ENCODE results near the gene GHRL. TPM values are rescaled to one million over a fixed set of nuclear protein-coding genes. Genes with fewer than 3 reads are reported as not detected.

Gene GHRL
- under 1 TPM; 0.22 to 0.63 TPM for polyA plus RNA-seq

- Histone ChIP-seq H3K4me1 (ENCODE audit: control insufficient read depth in 2 of 2, insufficient read depth in 2 of 2, low read length in 1 of 2) (no peaks in the 10 kb centered on the region), H3K36me3 (ENCODE audit: control insufficient read depth in 2 of 2, insufficient read depth in 2 of 2, low read length in 1 of 2) (peaks cover 4 to 14% of the 10 kb centered on the region in 2 donors), H3K27ac (ENCODE audit: low read depth in 2 of 2, low read length in 1 of 2) (no peak within 1 kb of the TSS), H3K27me3 (ENCODE audit: control insufficient read depth in 1 of 2, insufficient read depth in 2 of 2, low read length in 2 of 2) (no peaks in the 10 kb centered on the region), H3K4me3 (ENCODE audit: low read depth in 1 of 2, low read length in 2 of 2) (no peak within 1 kb of the TSS), H3K9me3 (ENCODE audit: control insufficient read depth in 2 of 2, insufficient read depth in 1 of 2, low read depth in 1 of 2, low read length in 1 of 2) (no peaks in the 10 kb centered on the region)
- WGBS, 2 donors: 56 to 65% methylated on average over 12 of the region's 12 CpGs
Measured at GRCh38 chr3:10292505-10293419, at the start of gene GHRL. TSS of gene GHRL (minus strand) at chr3:10292947. CDS start at chr3:10290180, 2,767 bp downstream.

- Histone ChIP-seq H3K9me3 (ENCODE audit: control insufficient read depth in 2 of 2, insufficient read depth in 1 of 2, low read depth in 1 of 2, low read length in 1 of 2) (peaks cover 0 to 2% of the 10 kb centered on the region in 2 donors), H3K4me3 (ENCODE audit: low read depth in 1 of 2, low read length in 2 of 2) (no peak overlapping the region), H3K27ac (ENCODE audit: low read depth in 2 of 2, low read length in 1 of 2) (no peak overlapping the region), H3K27me3 (ENCODE audit: control insufficient read depth in 1 of 2, insufficient read depth in 2 of 2, low read length in 2 of 2) (no peaks in the 10 kb centered on the region), H3K36me3 (ENCODE audit: control insufficient read depth in 2 of 2, insufficient read depth in 2 of 2, low read length in 1 of 2) (no peaks in the 10 kb centered on the region), H3K4me1 (ENCODE audit: control insufficient read depth in 2 of 2, insufficient read depth in 2 of 2, low read length in 1 of 2) (no peaks in the 10 kb centered on the region)
- 67% methylated on average over 7 of the region's 7 CpGs for WGBS, 2 donors
Measured at GRCh38 chr3:10341901-10342398, 49.2 kb upstream of the GHRL start.

GRCh38 chr3:10340476-10340875 is 47.7 kb upstream of the GHRL start:
- H3K27me3 ChIP-seq (ENCODE audit: control insufficient read depth in 1 of 2, insufficient read depth in 2 of 2, low read length in 2 of 2): no peaks in the 10 kb centered on the region
- H3K4me1 ChIP-seq (ENCODE audit: control insufficient read depth in 2 of 2, insufficient read depth in 2 of 2, low read length in 1 of 2): no peaks in the 10 kb centered on the region
- H3K36me3 ChIP-seq (ENCODE audit: control insufficient read depth in 2 of 2, insufficient read depth in 2 of 2, low read length in 1 of 2): no peaks in the 10 kb centered on the region
- no peak overlapping the region for H3K27ac ChIP-seq (ENCODE audit: low read depth in 2 of 2, low read length in 1 of 2)
- 92 to 93% methylated on average over 18 of the region's 18 CpGs for WGBS, 2 donors
- no peak overlapping the region for H3K4me3 ChIP-seq (ENCODE audit: low read depth in 1 of 2, low read length in 2 of 2)
- H3K9me3 ChIP-seq (ENCODE audit: control insufficient read depth in 2 of 2, insufficient read depth in 1 of 2, low read depth in 1 of 2, low read length in 1 of 2): peaks cover 0 to 2% of the 10 kb centered on the region in 2 donors

- WGBS, 2 donors: 50 to 58% methylated on average over 4 of the region's 4 CpGs
- Histone ChIP-seq H3K36me3 (ENCODE audit: control insufficient read depth in 2 of 2, insufficient read depth in 2 of 2, low read length in 1 of 2) (no peaks in the 10 kb centered on the region), H3K27me3 (ENCODE audit: control insufficient read depth in 1 of 2, insufficient read depth in 2 of 2, low read length in 2 of 2) (no peaks in the 10 kb centered on the region), H3K4me1 (ENCODE audit: control insufficient read depth in 2 of 2, insufficient read depth in 2 of 2, low read length in 1 of 2) (no peaks in the 10 kb centered on the region), H3K27ac (ENCODE audit: low read depth in 2 of 2, low read length in 1 of 2) (no peak overlapping the region), H3K4me3 (ENCODE audit: low read depth in 1 of 2, low read length in 2 of 2) (no peak overlapping the region), H3K9me3 (ENCODE audit: control insufficient read depth in 2 of 2, insufficient read depth in 1 of 2, low read depth in 1 of 2, low read length in 1 of 2) (peaks cover 0 to 2% of the 10 kb centered on the region in 2 donors)
Measured at GRCh38 chr3:10340046-10340445, 47.3 kb upstream of the GHRL start.

- H3K27ac ChIP-seq (ENCODE audit: low read depth in 2 of 2, low read length in 1 of 2): no peak overlapping the region
- no peaks in the 10 kb centered on the region for H3K36me3 ChIP-seq (ENCODE audit: control insufficient read depth in 2 of 2, insufficient read depth in 2 of 2, low read length in 1 of 2)
- H3K4me3 ChIP-seq (ENCODE audit: low read depth in 1 of 2, low read length in 2 of 2): no peak overlapping the region
- H3K9me3 ChIP-seq (ENCODE audit: control insufficient read depth in 2 of 2, insufficient read depth in 1 of 2, low read depth in 1 of 2, low read length in 1 of 2): peaks cover 0 to 2% of the 10 kb centered on the region in 2 donors
- WGBS, 2 donors: 85% methylated on average over 8 of the region's 8 CpGs
- no peaks in the 10 kb centered on the region for H3K27me3 ChIP-seq (ENCODE audit: control insufficient read depth in 1 of 2, insufficient read depth in 2 of 2, low read length in 2 of 2)
- no peaks in the 10 kb centered on the region for H3K4me1 ChIP-seq (ENCODE audit: control insufficient read depth in 2 of 2, insufficient read depth in 2 of 2, low read length in 1 of 2)
Measured at GRCh38 chr3:10339376-10339955, 46.7 kb upstream of the GHRL start.

GRCh38 chr3:10338591-10339353 is 46.0 kb upstream of the GHRL start:
- Histone ChIP-seq H3K36me3 (ENCODE audit: control insufficient read depth in 2 of 2, insufficient read depth in 2 of 2, low read length in 1 of 2) (no peaks in the 10 kb centered on the region), H3K27me3 (ENCODE audit: control insufficient read depth in 1 of 2, insufficient read depth in 2 of 2, low read length in 2 of 2) (no peaks in the 10 kb centered on the region), H3K27ac (ENCODE audit: low read depth in 2 of 2, low read length in 1 of 2) (no peak overlapping the region), H3K4me1 (ENCODE audit: control insufficient read depth in 2 of 2, insufficient read depth in 2 of 2, low read length in 1 of 2) (no peaks in the 10 kb centered on the region), H3K9me3 (ENCODE audit: control insufficient read depth in 2 of 2, insufficient read depth in 1 of 2, low read depth in 1 of 2, low read length in 1 of 2) (peaks cover 0 to 2% of the 10 kb centered on the region in 2 donors), H3K4me3 (ENCODE audit: low read depth in 1 of 2, low read length in 2 of 2) (no peak overlapping the region)
- WGBS, 2 donors: 77% methylated on average over 12 of the region's 12 CpGs

GRCh38 chr3:10338164-10338470 is 45.4 kb upstream of the GHRL start:
- H3K27me3 ChIP-seq (ENCODE audit: control insufficient read depth in 1 of 2, insufficient read depth in 2 of 2, low read length in 2 of 2): no peaks in the 10 kb centered on the region
- H3K4me1 ChIP-seq (ENCODE audit: control insufficient read depth in 2 of 2, insufficient read depth in 2 of 2, low read length in 1 of 2): no peaks in the 10 kb centered on the region
- no peak overlapping the region for H3K4me3 ChIP-seq (ENCODE audit: low read depth in 1 of 2, low read length in 2 of 2)
- WGBS, 2 donors: 81 to 88% methylated on average over 16 of the region's 16 CpGs
- peaks cover 0 to 2% of the 10 kb centered on the region in 2 donors for H3K9me3 ChIP-seq (ENCODE audit: control insufficient read depth in 2 of 2, insufficient read depth in 1 of 2, low read depth in 1 of 2, low read length in 1 of 2)
- no peak overlapping the region for H3K27ac ChIP-seq (ENCODE audit: low read depth in 2 of 2, low read length in 1 of 2)
- no peaks in the 10 kb centered on the region for H3K36me3 ChIP-seq (ENCODE audit: control insufficient read depth in 2 of 2, insufficient read depth in 2 of 2, low read length in 1 of 2)

GRCh38 chr3:10337323-10338163 is 44.8 kb upstream of the GHRL start:
- Histone ChIP-seq H3K27me3 (ENCODE audit: control insufficient read depth in 1 of 2, insufficient read depth in 2 of 2, low read length in 2 of 2) (no peaks in the 10 kb centered on the region), H3K36me3 (ENCODE audit: control insufficient read depth in 2 of 2, insufficient read depth in 2 of 2, low read length in 1 of 2) (no peaks in the 10 kb centered on the region), H3K27ac (ENCODE audit: low read depth in 2 of 2, low read length in 1 of 2) (no peak overlapping the region), H3K4me1 (ENCODE audit: control insufficient read depth in 2 of 2, insufficient read depth in 2 of 2, low read length in 1 of 2) (no peaks in the 10 kb centered on the region), H3K4me3 (ENCODE audit: low read depth in 1 of 2, low read length in 2 of 2) (no peak overlapping the region), H3K9me3 (ENCODE audit: control insufficient read depth in 2 of 2, insufficient read depth in 1 of 2, low read depth in 1 of 2, low read length in 1 of 2) (peaks cover 0 to 2% of the 10 kb centered on the region in 2 donors)
- WGBS, 2 donors: 68 to 70% methylated on average over 18 to 20 of the region's 20 CpGs

GRCh38 chr3:10336761-10337160 is 44.0 kb upstream of the GHRL start:
- Histone ChIP-seq H3K27ac (ENCODE audit: low read depth in 2 of 2, low read length in 1 of 2) (no peak overlapping the region), H3K9me3 (ENCODE audit: control insufficient read depth in 2 of 2, insufficient read depth in 1 of 2, low read depth in 1 of 2, low read length in 1 of 2) (no peaks in the 10 kb centered on the region), H3K27me3 (ENCODE audit: control insufficient read depth in 1 of 2, insufficient read depth in 2 of 2, low read length in 2 of 2) (no peaks in the 10 kb centered on the region), H3K4me3 (ENCODE audit: low read depth in 1 of 2, low read length in 2 of 2) (no peak overlapping the region), H3K36me3 (ENCODE audit: control insufficient read depth in 2 of 2, insufficient read depth in 2 of 2, low read length in 1 of 2) (no peaks in the 10 kb centered on the region), H3K4me1 (ENCODE audit: control insufficient read depth in 2 of 2, insufficient read depth in 2 of 2, low read length in 1 of 2) (no peaks in the 10 kb centered on the region)
- 86 to 88% methylated on average over 11 of the region's 11 CpGs for WGBS, 2 donors

All from esophagus (tissue), 2 donors.